ENCODE results near the gene GRAMD4.

GRCh38 chr22:46657655-46657953 lies 37.4 kb downstream of the GRAMD4 start:
- no peak for TF ChIP-seq POLR2A (IDR thresholded peaks at IDR 0.05; ENCODE audit: low read length)
- no peak for TF ChIP-seq CHD4 (IDR thresholded peaks at IDR 0.05; ENCODE audit: borderline replicate concordance)
- no peak for TF ChIP-seq CTCF (IDR thresholded peaks at IDR 0.05)
- TF ChIP-seq RAD21 (conservative IDR thresholded peaks at IDR 0.05 in 1 of 2, IDR thresholded peaks at IDR 0.05 in 1 of 2) = no peak
- no peak for TF ChIP-seq USF2 (IDR thresholded peaks at IDR 0.05)
- no peak for TF ChIP-seq RNF2 (IDR thresholded peaks at IDR 0.05; ENCODE audit: borderline replicate concordance, low read depth)
